Retinal pigment epithelial cell (primary cell): ENCODE data around the gene ART5.

Source experiments
- DNase-seq: peaks from one replicate; pipeline ENCODE4 v3.0.0-alpha.2; 2010; ENCODE audit warnings: low read depth
- H3K4me3 ChIP-seq: 2 replicates; pipeline ENCODE4 v1.5.1; 2011; ENCODE audit warnings: mild to moderate bottlenecking, low read length, control low read depth, moderate library complexity
- TF ChIP-seq, protein P1 (sequence below): conservative IDR thresholded peaks from 2 replicates; pipeline ENCODE4 v1.5.1; 2011; ENCODE audit warnings: low read depth, low read length, control low read depth, inconsistent platforms

The ART5 gene

DNA sequence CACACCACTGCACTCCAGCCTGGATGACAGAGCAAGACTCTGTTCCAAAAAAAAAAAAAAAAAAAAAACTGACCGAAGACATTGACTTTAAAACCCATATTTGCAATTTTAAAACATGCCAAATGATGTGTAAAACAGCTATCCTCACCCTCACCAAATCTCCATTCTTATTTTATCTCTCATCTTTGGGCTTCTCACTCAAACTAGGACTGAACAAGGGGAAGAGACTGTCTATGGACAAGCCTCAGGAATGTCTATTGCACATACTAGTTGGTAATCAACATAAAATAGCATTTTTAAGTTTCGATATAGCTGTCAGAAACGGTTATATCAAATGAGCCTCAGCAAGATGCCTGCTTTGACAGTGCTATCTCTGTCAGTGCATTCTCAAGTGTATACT is 37.3 kb upstream of the ART5 start:
- H3K4me3 ChIP-seq, result no peak overlapping the region
- TF ChIP-seq, protein P1, sequence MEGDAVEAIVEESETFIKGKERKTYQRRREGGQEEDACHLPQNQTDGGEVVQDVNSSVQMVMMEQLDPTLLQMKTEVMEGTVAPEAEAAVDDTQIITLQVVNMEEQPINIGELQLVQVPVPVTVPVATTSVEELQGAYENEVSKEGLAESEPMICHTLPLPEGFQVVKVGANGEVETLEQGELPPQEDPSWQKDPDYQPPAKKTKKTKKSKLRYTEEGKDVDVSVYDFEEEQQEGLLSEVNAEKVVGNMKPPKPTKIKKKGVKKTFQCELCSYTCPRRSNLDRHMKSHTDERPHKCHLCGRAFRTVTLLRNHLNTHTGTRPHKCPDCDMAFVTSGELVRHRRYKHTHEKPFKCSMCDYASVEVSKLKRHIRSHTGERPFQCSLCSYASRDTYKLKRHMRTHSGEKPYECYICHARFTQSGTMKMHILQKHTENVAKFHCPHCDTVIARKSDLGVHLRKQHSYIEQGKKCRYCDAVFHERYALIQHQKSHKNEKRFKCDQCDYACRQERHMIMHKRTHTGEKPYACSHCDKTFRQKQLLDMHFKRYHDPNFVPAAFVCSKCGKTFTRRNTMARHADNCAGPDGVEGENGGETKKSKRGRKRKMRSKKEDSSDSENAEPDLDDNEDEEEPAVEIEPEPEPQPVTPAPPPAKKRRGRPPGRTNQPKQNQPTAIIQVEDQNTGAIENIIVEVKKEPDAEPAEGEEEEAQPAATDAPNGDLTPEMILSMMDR, result no peak
- DNase-seq, result no peak

DNA sequence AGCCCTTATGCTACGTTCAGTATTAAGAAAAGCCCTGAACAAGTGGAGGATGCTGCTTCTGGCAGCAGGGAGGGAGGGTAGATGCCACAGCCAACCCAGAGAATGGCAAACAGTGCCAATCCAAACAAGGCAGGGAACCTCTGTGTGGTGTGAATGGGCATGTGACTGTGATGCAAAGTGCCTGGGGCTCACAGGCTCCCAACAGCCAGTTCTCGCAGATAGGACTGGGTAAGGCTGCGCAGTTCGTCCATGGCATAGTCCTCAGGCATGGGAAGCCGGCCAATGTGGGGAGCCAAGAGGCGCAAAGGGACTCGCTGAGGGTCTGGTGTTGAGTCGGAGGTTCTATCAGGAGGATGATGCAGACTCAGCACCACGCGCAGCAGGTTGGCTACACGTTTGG is 34.2 kb upstream of the ART5 start:
- TF ChIP-seq, protein P1, result no peak
- no peak for DNase-seq
- H3K4me3 ChIP-seq, result no peak overlapping the region

DNA sequence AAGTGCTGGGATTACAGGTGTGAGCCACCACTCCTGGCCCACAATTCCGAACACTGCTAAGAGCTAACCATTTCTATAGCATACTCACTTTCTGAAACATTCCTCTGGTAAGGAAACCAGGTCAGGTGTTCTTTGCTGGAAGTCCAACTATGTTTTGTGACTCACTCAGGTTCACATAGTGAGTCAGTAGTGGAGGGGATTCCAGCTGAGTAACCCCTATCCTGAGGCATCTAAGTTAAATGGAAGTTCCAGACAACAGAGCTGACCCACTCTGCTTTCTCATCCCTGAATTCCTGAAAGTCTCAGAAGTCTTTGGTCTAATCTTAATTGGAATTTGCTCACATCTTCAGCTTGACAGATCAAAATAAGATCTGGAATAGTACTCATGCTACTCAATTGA is 32.4 kb upstream of the ART5 start:
- H3K4me3 ChIP-seq, result no peak overlapping the region
- DNase-seq, result peak; percentile 75
- TF ChIP-seq, protein P1, result no peak

DNA sequence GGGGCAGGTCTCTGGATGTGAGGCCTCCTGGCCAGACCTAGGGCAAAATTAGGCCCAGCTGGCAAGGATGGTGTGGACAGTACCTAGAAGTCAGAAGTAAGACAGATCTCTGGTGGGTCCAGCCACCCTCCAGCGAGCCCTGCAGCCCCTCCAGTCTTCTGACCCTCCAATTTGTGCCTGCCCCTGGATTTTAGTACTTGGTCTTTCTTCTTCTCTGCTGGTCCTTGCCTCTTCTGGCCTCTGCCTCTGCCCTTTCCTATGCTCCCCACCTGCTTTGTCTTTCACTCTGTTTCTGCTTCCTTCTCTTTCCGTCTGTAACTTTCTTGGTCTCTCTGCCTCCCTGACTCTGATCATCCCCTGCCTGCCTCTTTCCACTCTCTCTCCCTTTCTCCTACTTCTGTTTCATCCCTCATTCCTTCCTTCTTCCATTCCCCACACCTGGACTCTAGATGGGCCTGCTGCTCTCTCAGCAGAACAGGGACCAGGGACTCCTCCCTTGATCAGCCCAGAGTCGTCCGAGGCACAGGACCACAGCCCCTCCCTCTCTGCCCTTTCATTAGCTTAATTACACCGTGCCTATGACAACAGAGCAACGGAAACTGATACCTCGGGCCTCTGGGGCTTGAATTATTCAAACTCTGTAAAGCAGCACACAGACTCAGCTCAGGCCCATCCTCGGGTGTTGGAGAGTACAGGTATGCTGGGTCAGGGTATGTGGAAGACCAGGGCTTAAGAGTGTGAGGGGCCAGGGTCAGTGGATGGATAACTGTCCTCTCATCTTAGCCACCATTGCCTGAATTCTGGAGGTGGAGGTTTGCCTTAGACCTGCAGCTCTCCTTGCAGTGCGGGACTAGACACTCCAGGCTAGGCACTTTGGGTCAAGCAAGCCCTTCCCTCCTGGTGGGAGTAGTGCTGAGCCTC is 29.8 kb upstream of the ART5 start, which contains the start of gene CHRNA10:
Gene CHRNA10, minus strand, starts transcription at position 51 of the 921 bp plus-strand sequence. CDS start 72 bp downstream, outside the sequence.
- no peak for DNase-seq
- TF ChIP-seq, protein P1, result no peak
- H3K4me3 ChIP-seq, result no peak within 1 kb of the TSS

DNA sequence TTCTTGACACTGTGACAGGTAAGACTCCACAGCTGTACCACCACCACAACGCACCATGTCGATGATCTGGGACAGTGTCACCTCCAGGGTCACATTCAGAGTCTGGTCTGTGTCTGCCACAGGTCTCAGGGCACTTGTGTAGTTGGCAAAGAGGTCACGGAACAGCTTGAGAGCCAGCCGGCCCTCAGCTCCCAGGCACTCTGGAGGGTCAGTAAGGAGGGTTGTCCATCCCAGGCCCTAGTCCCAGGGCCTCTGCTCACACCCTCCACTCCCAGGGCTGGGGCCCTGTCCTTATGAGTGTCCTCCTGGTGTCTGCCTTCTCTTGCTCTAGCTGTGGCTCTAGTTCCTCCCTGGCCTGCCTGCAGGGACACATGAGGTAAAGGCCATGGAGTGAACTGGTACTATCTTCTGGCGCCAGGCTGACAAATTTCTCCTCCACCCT is 28.0 kb upstream of the ART5 start:
- TF ChIP-seq, protein P1, result no peak
- H3K4me3 ChIP-seq, result no peak overlapping the region

GRCh38 chr11:3669128-3669527 is 27.3 kb upstream of the ART5 start:
- no peak for DNase-seq
- no peak overlapping the region for H3K4me3 ChIP-seq
- TF ChIP-seq, protein P1, result no peak

More for the DNA sequence above, 28.0 kb upstream of the ART5 start:
- no peak for DNase-seq
